ENCODE data around the gene BCL2L11. TPM values are rescaled to one million over a fixed set of nuclear protein-coding genes. Genes with fewer than 3 reads are reported as not detected.

Gene BCL2L11
- total and polyA plus RNA-seq, 10 of the 15 experiments (the other 5 are each of a cell fraction or from before 2014, with no cell fraction given), result 0.29 to 10.1 (median 1.1) TPM

GRCh38 chr2:111189106-111189505 lies 68.4 kb downstream of the BCL2L11 start (continued):
- no peak for TF ChIP-seq POLR2AphosphoS5 (IDR thresholded peaks at IDR 0.05; ENCODE audit: low read length)
- no peak for TF ChIP-seq PML (IDR thresholded peaks at IDR 0.05; ENCODE audit: low read length)
- no peak for TF ChIP-seq HDAC6 (IDR thresholded peaks at IDR 0.05; ENCODE audit: unreplicated experiment)
- TF ChIP-seq SMARCA5 (IDR thresholded peaks at IDR 0.05), result no peak

DNA sequence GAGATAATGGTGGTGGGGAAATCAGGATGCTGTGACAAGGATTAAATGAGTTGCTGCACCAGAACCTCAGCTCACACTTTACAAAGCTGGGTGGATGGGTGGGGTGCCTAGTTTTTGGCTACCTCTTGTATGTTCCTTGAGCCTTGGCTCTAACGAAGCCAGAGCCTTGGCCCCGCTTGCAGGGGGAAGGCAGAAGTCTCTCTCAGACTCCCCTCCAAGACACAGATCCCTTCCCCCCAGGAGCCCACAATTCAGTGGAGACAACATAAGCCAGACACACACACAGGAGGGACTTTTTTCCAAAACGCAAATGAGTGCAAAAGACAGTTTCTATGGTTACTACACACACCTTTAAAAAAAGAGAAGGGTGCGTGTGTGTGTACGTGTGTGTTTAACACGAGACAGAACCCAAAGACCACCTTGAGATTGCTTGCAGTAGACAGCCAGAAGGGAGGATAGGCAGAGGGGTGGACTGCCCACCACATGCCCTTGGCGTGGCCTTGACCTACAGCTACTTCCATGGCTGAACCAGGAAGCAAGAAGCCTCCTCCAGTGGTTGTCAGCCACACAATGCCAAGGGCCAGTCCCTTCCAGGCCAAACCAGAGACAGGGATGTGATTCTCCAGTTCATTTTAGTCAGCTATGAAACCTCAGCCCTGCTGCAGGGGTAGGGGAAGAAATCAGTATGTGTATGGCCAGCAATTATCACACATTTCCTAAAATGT lies 70.3 kb downstream of the BCL2L11 start:
- FAIRE-seq, result no peak
- no TSS peak for BruUV-seq (replicated peaks)
- ChIA-PET POLR2A (interaction anchor here (1.7 kb wide), 2 partner anchors 13 to 23 kb away, joined by 5 to 9 read pairs; no protein-coding TSS in a partner anchor), SMC1A (ENCODE audit: uncharacterized antibody, unreplicated experiment) (interaction anchor here (1.0 to 8.9 kb wide), 6 partner anchors 13 to 45 kb away, joined by 3 to 137 read pairs (median 26); no protein-coding TSS in a partner anchor), RAD21 (ENCODE audit: unreplicated experiment) (interaction anchor here (1.1 to 4.8 kb wide), 4 partner anchors 17 to 70 kb away, joined by 3 to 139 read pairs (median 8); partner anchors contain the start of gene BCL2L11), CTCF (no interaction called here)
- H3K4me2 ChIP-seq (ENCODE audit: control insufficient read depth, insufficient read depth), result no peak overlapping the region
- peaks cover 1% of the 10 kb centered on the region; the same call in 2 of the 3 replicates for H3K9me3 ChIP-seq (replicated peaks; ENCODE audit: control insufficient read depth, insufficient read depth, low read length)
- in situ Hi-C loops (cut with MboI) (no loop called here), intact Hi-C loops (cut with micrococcal nuclease; ENCODE audit: unreplicated experiment) (no loop called here)
- TF ChIP-seq, protein P1, sequence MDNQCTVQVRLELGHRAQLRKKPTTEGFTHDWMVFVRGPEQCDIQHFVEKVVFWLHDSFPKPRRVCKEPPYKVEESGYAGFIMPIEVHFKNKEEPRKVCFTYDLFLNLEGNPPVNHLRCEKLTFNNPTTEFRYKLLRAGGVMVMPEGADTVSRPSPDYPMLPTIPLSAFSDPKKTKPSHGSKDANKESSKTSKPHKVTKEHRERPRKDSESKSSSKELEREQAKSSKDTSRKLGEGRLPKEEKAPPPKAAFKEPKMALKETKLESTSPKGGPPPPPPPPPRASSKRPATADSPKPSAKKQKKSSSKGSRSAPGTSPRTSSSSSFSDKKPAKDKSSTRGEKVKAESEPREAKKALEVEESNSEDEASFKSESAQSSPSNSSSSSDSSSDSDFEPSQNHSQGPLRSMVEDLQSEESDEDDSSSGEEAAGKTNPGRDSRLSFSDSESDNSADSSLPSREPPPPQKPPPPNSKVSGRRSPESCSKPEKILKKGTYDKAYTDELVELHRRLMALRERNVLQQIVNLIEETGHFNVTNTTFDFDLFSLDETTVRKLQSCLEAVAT (IDR thresholded peaks at IDR 0.05), result peak; percentile 55; the same call in 1 of the 2 replicates
- TF ChIP-seq, protein P2, sequence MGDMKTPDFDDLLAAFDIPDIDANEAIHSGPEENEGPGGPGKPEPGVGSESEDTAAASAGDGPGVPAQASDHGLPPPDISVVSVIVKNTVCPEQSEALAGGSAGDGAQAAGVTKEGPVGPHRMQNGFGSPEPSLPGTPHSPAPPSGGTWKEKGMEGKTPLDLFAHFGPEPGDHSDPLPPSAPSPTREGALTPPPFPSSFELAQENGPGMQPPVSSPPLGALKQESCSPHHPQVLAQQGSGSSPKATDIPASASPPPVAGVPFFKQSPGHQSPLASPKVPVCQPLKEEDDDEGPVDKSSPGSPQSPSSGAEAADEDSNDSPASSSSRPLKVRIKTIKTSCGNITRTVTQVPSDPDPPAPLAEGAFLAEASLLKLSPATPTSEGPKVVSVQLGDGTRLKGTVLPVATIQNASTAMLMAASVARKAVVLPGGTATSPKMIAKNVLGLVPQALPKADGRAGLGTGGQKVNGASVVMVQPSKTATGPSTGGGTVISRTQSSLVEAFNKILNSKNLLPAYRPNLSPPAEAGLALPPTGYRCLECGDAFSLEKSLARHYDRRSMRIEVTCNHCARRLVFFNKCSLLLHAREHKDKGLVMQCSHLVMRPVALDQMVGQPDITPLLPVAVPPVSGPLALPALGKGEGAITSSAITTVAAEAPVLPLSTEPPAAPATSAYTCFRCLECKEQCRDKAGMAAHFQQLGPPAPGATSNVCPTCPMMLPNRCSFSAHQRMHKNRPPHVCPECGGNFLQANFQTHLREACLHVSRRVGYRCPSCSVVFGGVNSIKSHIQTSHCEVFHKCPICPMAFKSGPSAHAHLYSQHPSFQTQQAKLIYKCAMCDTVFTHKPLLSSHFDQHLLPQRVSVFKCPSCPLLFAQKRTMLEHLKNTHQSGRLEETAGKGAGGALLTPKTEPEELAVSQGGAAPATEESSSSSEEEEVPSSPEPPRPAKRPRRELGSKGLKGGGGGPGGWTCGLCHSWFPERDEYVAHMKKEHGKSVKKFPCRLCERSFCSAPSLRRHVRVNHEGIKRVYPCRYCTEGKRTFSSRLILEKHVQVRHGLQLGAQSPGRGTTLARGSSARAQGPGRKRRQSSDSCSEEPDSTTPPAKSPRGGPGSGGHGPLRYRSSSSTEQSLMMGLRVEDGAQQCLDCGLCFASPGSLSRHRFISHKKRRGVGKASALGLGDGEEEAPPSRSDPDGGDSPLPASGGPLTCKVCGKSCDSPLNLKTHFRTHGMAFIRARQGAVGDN (IDR thresholded peaks at IDR 0.05), result 0 out of 2 replicates have a peak, but pooled peaks have one; percentile 31
- TF ChIP-seq BMI1 (IDR thresholded peaks at IDR 0.05; ENCODE audit: borderline replicate concordance), result peak; percentile 26; the same call in 1 of the 2 replicates
- TF ChIP-seq, protein P3, sequence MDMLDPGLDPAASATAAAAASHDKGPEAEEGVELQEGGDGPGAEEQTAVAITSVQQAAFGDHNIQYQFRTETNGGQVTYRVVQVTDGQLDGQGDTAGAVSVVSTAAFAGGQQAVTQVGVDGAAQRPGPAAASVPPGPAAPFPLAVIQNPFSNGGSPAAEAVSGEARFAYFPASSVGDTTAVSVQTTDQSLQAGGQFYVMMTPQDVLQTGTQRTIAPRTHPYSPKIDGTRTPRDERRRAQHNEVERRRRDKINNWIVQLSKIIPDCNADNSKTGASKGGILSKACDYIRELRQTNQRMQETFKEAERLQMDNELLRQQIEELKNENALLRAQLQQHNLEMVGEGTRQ (IDR thresholded peaks at IDR 0.05; ENCODE audit: borderline replicate concordance, low read depth, low read length), result no peak
- no peaks in the 10 kb centered on the region for H4K20me1 ChIP-seq (ENCODE audit: control insufficient read depth, insufficient read depth)
- H3K4me1 ChIP-seq (ENCODE audit: control insufficient read depth, insufficient read depth, low read length), result peaks cover 13% of the 10 kb centered on the region
- H3K27ac ChIP-seq (ENCODE audit: control insufficient read depth, insufficient read depth), result no peak overlapping the region
- no peak overlapping the region for H2AFZ ChIP-seq (ENCODE audit: control insufficient read depth, low read depth, low read length)
- H3K9ac ChIP-seq (ENCODE audit: control insufficient read depth, insufficient read depth, low read length), result no peak overlapping the region
- 65% methylated on average over 7 of the region's 7 CpGs for WGBS (ENCODE audit: insufficient coverage, insufficient replicate concordance, low lambda C conversion rate, missing lambda C conversion rate)
- DNase-seq (ENCODE audit: low read depth, low spot score), result no peak
- no peaks in the 10 kb centered on the region for H3K79me2 ChIP-seq (ENCODE audit: control insufficient read depth, insufficient read depth, low read length)
- H3K27me3 ChIP-seq (replicated peaks in 1 of 2; ENCODE audit: control insufficient read depth in 2 of 2, insufficient read depth in 2 of 2, low read length in 1 of 2), result no peaks in the 10 kb centered on the region
- no peaks in the 10 kb centered on the region for H3K36me3 ChIP-seq (ENCODE audit: control insufficient read depth in 2 of 2, insufficient read depth in 2 of 2, low read length in 1 of 2)
- no peak for ATAC-seq
- no peak overlapping the region for H3K4me3 ChIP-seq

Data from GM12878 (cell line).